Neural crest cell (in vitro differentiated cells): ENCODE results near the gene PRAMEF12. TPM values are rescaled to one million over a fixed set of nuclear protein-coding genes. Genes with fewer than 3 reads are reported as not detected.

Experiments
- DNase-seq: peaks from one replicate; pipeline ENCODE4 v3.0.0; 2021; ENCODE audit warnings: low read depth, mixed read lengths, low spot score
- H3K27ac Mint-ChIP-seq: one replicate; pipeline ENCODE4 v1.8.0; 2021; ENCODE audit warnings: mild to moderate bottlenecking, mixed read lengths; ENCODE audit not compliant: unreplicated experiment
- H3K27me3 Mint-ChIP-seq: 2 replicates; pipeline ENCODE4 v1.8.0; 2021; ENCODE audit warnings: low read depth, mild to moderate bottlenecking, mixed read lengths
- H3K36me3 Mint-ChIP-seq: 2 replicates; pipeline ENCODE4 v1.8.0; 2021; ENCODE audit warnings: low read depth, mild to moderate bottlenecking, mixed read lengths
- H3K4me1 Mint-ChIP-seq: 2 replicates; pipeline ENCODE4 v1.8.0; 2021; ENCODE audit warnings: mixed read lengths
- H3K4me3 Mint-ChIP-seq: one replicate; pipeline ENCODE4 v1.8.0; 2021; ENCODE audit warnings: mild to moderate bottlenecking, mixed read lengths
- H3K9me3 Mint-ChIP-seq: 2 replicates; pipeline ENCODE4 v1.8.0; 2021; ENCODE audit warnings: mixed read lengths
- CTCF ChIP-seq: fragments of 200-600 bp; sonication (generic); conservative IDR thresholded peaks from 2 replicates; pipeline ENCODE4 v1.5.0; 2021; ENCODE audit warnings: antibody characterized with exemption, mild to moderate bottlenecking
- total RNA-seq: library from RNA; stranded (reverse); gene quantifications from 2 replicates; pipeline ENCODE4 v1.2.1, GENCODE V29; 2021

The PRAMEF12 gene
- total RNA-seq, 1 donor from 2014 or later, result not detected

- H3K36me3 Mint-ChIP-seq, result no peaks in the 10 kb centered on the region
- no peak overlapping the region for H3K4me3 Mint-ChIP-seq
- DNase-seq, result no peak
- peaks cover 72% of the 10 kb centered on the region for H3K27me3 Mint-ChIP-seq
- no peak for TF ChIP-seq CTCF
- no peaks in the 10 kb centered on the region for H3K4me1 Mint-ChIP-seq
- H3K9me3 Mint-ChIP-seq, result no peaks in the 10 kb centered on the region
- H3K27ac Mint-ChIP-seq, result no peak overlapping the region
Observed at GRCh38 chr1:12754738-12755137, 18.8 kb upstream of the PRAMEF12 start.

GRCh38 chr1:12756273-12756672 is 17.3 kb upstream of the PRAMEF12 start:
- no peak overlapping the region for H3K4me3 Mint-ChIP-seq
- no peaks in the 10 kb centered on the region for H3K4me1 Mint-ChIP-seq
- DNase-seq, result no peak
- no peak overlapping the region for H3K27ac Mint-ChIP-seq
- TF ChIP-seq CTCF, result no peak
- H3K27me3 Mint-ChIP-seq, result peaks cover 70% of the 10 kb centered on the region
- no peaks in the 10 kb centered on the region for H3K36me3 Mint-ChIP-seq
- no peaks in the 10 kb centered on the region for H3K9me3 Mint-ChIP-seq

GRCh38 chr1:12756768-12757413 is 16.6 kb upstream of the PRAMEF12 start:
- Mint-ChIP-seq H3K9me3 (no peaks in the 10 kb centered on the region), H3K4me1 (no peaks in the 10 kb centered on the region), H3K27me3 (peaks cover 65% of the 10 kb centered on the region), H3K4me3 (no peak overlapping the region), H3K27ac (no peak overlapping the region), H3K36me3 (no peaks in the 10 kb centered on the region)
- DNase-seq, result no peak
- TF ChIP-seq CTCF, result no peak

GRCh38 chr1:12757836-12758235 is 15.7 kb upstream of the PRAMEF12 start:
- no peak for DNase-seq

GRCh38 chr1:12760256-12760795 is 13.2 kb upstream of the PRAMEF12 start:
- no peak for TF ChIP-seq CTCF
- no peak overlapping the region for H3K4me3 Mint-ChIP-seq
- no peak overlapping the region for H3K27ac Mint-ChIP-seq
- H3K36me3 Mint-ChIP-seq, result no peaks in the 10 kb centered on the region
- H3K27me3 Mint-ChIP-seq, result peaks cover 40% of the 10 kb centered on the region
- no peak for DNase-seq
- no peaks in the 10 kb centered on the region for H3K9me3 Mint-ChIP-seq
- H3K4me1 Mint-ChIP-seq, result no peaks in the 10 kb centered on the region

More at GRCh38 chr1:12757836-12758235, 15.7 kb upstream of the PRAMEF12 start:
- H3K4me1 Mint-ChIP-seq, result no peaks in the 10 kb centered on the region
- H3K9me3 Mint-ChIP-seq, result no peaks in the 10 kb centered on the region
- no peak overlapping the region for H3K4me3 Mint-ChIP-seq
- H3K27ac Mint-ChIP-seq, result no peak overlapping the region
- H3K27me3 Mint-ChIP-seq, result peaks cover 59% of the 10 kb centered on the region
- TF ChIP-seq CTCF, result no peak
- H3K36me3 Mint-ChIP-seq, result no peaks in the 10 kb centered on the region
